GM10248 (cell line): ENCODE results near the gene HES5.

Experiments used
- CTCF ChIA-PET: fragments of 300-600 bp; sonication (Branson Sonifier 250); formaldehyde crosslinking; extraction: SDS; loops from one replicate; lab custom pipeline; 2021; ENCODE audit warnings: antibody characterized with exemption; lab: Yijun Ruan, JAX
- POLR2A ChIA-PET: fragments of 350-650 bp; sonication (Branson Sonifier 250); formaldehyde crosslinking; extraction: SDS; loops from one replicate; lab custom pipeline; 2020; ENCODE audit warnings: antibody characterized with exemption; lab: Yijun Ruan, JAX
- DNase-seq: peaks from one replicate; pipeline ENCODE4 v3.0.0; 2012; ENCODE audit errors: extremely low spot score
- TF ChIP-seq, protein P1 (sequence below): IDR thresholded peaks from 2 replicates; pipeline ENCODE4 v1.5.1; 2012; ENCODE audit warnings: mild to moderate bottlenecking, low read depth; ENCODE audit errors: extremely low read depth, missing control alignments, control extremely low read depth

HES5 gene

GRCh38 chr1:2529784-2530512 lies at the start of gene HES5:
TSS of gene HES5 (minus strand) at chr1:2530263. CDS start at chr1:2530164, 99 bp downstream.
- TF ChIP-seq, protein P1, sequence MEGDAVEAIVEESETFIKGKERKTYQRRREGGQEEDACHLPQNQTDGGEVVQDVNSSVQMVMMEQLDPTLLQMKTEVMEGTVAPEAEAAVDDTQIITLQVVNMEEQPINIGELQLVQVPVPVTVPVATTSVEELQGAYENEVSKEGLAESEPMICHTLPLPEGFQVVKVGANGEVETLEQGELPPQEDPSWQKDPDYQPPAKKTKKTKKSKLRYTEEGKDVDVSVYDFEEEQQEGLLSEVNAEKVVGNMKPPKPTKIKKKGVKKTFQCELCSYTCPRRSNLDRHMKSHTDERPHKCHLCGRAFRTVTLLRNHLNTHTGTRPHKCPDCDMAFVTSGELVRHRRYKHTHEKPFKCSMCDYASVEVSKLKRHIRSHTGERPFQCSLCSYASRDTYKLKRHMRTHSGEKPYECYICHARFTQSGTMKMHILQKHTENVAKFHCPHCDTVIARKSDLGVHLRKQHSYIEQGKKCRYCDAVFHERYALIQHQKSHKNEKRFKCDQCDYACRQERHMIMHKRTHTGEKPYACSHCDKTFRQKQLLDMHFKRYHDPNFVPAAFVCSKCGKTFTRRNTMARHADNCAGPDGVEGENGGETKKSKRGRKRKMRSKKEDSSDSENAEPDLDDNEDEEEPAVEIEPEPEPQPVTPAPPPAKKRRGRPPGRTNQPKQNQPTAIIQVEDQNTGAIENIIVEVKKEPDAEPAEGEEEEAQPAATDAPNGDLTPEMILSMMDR: no peak
- POLR2A ChIA-PET: no interaction called here
- DNase-seq: no peak
- CTCF ChIA-PET: interaction anchor here (1.1 to 1.8 kb wide), 3 partner anchors 10 to 96 kb away, joined by 3 to 9 read pairs (median 6); no protein-coding TSS in a partner anchor

- TF ChIP-seq, protein P1: no peak
- DNase-seq: no peak
- CTCF ChIA-PET: interaction anchor here (0.6 to 1.0 kb wide), 2 partner anchors 9 to 17 kb away, joined by 3 read pairs; no protein-coding TSS in a partner anchor
- POLR2A ChIA-PET: interaction anchor here (0.9 kb wide), 1 partner anchor 20 kb away, joined by 4 read pairs; no protein-coding TSS in a partner anchor
Measured at GRCh38 chr1:2578758-2579118, 48.7 kb upstream of the HES5 start.

DNA sequence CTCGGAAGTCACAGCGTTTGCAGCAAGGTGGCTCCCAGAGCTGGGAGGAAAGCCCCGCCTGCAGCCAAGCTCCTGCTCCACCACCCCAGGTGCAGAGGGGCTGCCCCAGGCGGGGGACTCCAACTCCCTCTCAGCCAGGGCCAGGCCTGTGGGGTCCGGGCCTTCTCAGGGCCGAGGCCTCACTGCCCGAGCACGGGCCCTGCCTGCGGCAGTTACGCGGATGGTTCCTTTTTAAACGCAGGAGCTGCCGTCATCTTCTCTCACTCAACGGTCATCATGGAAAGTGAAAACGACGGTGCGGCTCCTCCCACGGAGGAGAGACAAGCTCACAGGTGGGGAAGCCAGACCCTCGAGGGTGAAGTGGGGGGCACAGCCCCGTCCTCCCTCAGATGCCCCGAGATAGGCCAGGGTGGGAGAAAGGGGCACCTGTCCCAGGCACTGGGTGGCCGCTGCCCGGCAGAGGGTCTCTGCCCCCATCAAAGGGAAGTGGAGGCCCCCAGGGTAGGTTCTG lies 47.6 kb upstream of the HES5 start:
- DNase-seq: peak; percentile 51
- CTCF ChIA-PET: interaction anchor here (1.8 kb wide), 1 partner anchor 16 kb away, joined by 7 read pairs; no protein-coding TSS in a partner anchor
- POLR2A ChIA-PET: interaction anchor here (0.9 to 1.5 kb wide), 4 partner anchors 19 to 30 kb away, joined by 3 to 6 read pairs (median 4); partner anchors contain the start of gene TNFRSF14

- ChIA-PET POLR2A (interaction anchor here (0.7 to 0.9 kb wide), 2 partner anchors 12 to 14 kb away, joined by 3 read pairs; no protein-coding TSS in a partner anchor), CTCF (interaction anchor here (1.0 to 1.8 kb wide), 2 partner anchors 14 to 20 kb away, joined by 4 to 7 read pairs; partner anchors contain the start of gene TNFRSF14)
- TF ChIP-seq, protein P1: no peak
- DNase-seq: no peak
Measured at GRCh38 chr1:2575801-2576663, 46.0 kb upstream of the HES5 start.

DNA sequence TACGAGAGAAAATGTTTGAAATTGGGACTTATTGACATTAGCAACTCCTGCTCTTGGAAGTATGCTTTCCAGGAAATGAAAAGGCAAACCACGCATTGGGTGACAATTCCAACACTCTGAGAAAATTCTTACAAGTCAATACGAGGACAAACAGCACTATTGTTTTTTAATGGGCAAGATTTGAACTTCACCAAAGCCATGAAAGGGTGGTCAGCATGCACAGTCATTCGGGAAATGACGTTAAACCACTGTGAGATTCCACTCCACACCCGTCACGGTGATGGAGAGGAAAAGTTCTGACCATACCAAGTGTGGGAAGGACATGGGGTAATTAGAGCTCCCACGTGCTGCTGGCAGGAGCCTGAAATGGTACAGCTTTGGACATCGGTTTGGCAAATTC lies 44.3 kb upstream of the HES5 start:
- DNase-seq: no peak
- TF ChIP-seq, protein P1: no peak
- ChIA-PET POLR2A (no interaction called here), CTCF (interaction anchor here (0.7 to 0.8 kb wide), 2 partner anchors 9 to 11 kb away, joined by 3 read pairs; no protein-coding TSS in a partner anchor)

DNA sequence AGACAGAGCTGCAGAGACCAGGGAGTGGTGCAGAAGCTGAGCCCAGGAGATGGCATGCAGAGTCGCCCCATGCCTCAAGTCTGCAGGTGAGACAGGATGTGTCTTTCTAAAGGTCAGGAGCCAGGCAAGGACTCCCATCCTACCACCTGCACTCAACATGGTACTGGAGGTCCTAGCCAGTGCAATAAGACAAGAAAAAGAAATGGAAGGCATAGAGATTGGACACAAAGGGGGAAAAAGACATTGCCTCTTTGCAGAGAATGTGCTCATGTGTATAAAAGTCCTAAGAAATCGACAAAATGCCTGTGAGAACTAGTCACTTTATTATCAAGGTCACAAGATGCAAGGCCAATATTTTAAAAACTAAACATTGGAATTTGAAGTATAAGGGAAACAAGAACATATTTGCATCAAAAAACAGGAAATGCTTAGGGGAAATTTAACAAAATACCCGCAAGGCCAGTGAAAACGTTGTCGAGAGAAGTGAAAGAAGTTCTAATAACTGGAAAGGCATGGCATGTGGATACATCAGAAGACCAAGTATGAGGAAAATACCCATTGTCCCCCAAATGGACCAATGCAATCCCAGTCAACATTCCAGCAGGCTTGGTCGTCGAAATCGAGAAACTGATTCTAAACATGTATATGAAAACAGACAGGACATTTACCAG lies 43.3 kb upstream of the HES5 start:
- TF ChIP-seq, protein P1: no peak
- no peak for DNase-seq
- CTCF ChIA-PET: interaction anchor here (0.8 to 1.0 kb wide), 2 partner anchors 8 to 26 kb away, joined by 3 read pairs; no protein-coding TSS in a partner anchor
- POLR2A ChIA-PET: no interaction called here
